PC-9 (cell line): ENCODE data around the gene SLC35B3. TPM values are rescaled to one million over a fixed set of nuclear protein-coding genes. Genes with fewer than 3 reads are reported as not detected.
"Not testable (repeated sequence)": the region's sequence is repeated elsewhere in the genome, so short reads cannot be mapped to it uniquely, and the experiment has no call there.

ENCODE experiments used
- BruUV-seq: library from RNA; stranded (reverse); fragments of 400-500 nt; replicated peaks from 2 replicates; lab custom pipeline; 2021; lab: Mats Ljungman, UMichigan
- CTCF ChIA-PET: fragments of 300-600 bp; sonication (Branson Sonifier 250); formaldehyde crosslinking; loops from one replicate; lab custom pipeline; 2022; ENCODE audit warnings: antibody characterized with exemption; lab: Charles Lee
- POLR2A ChIA-PET: fragments of 300-600 bp; sonication (Branson Sonifier 250); formaldehyde crosslinking; loops from one replicate; lab custom pipeline; 2022; ENCODE audit warnings: antibody characterized with exemption; ENCODE audit not compliant: unreplicated experiment; lab: Charles Lee
- DNase-seq, 2 experiments: peaks; one replicate each; pipeline versions ENCODE4 v3.0.0 to v3.0.0-alpha.2; 2015 to 2022; ENCODE audit warnings: mixed read lengths in 1 of 2
- H2AFZ ChIP-seq: fragments of 200-600 bp; sonication (generic); 2 replicates; pipeline ENCODE4 v1.8.1; 2017; ENCODE audit warnings: antibody characterized with exemption
- H3F3A ChIP-seq: fragments of 200-600 bp; sonication (generic); 2 replicates; pipeline ENCODE4 v1.8.1; 2017; ENCODE audit warnings: antibody characterized with exemption, mild to moderate bottlenecking, low read depth; ENCODE audit not compliant: insufficient read depth
- H3K27ac ChIP-seq: fragments of 200-600 bp; sonication (generic); 2 replicates; pipeline ENCODE4 v1.6.1; 2016; ENCODE audit warnings: mixed run types
- H3K27me3 ChIP-seq: fragments of 200-600 bp; sonication (generic); 2 replicates; pipeline ENCODE4 v1.6.1; 2016; ENCODE audit warnings: low read depth, mixed run types; ENCODE audit not compliant: insufficient read depth
- H3K36me3 ChIP-seq: fragments of 200-600 bp; sonication (generic); 2 replicates; pipeline ENCODE4 v1.6.1; 2016; ENCODE audit warnings: low read depth, mixed run types
- H3K4me1 ChIP-seq: fragments of 200-600 bp; sonication (generic); replicated peaks from 2 replicates; pipeline ENCODE4 v1.6.1; 2016; ENCODE audit warnings: mixed run types; ENCODE audit not compliant: insufficient read depth
- H3K4me2 ChIP-seq: fragments of 200-600 bp; sonication (generic); 2 replicates; pipeline ENCODE4 v1.6.1; 2017; ENCODE audit warnings: mixed run types
- H3K4me3 ChIP-seq: fragments of 200-600 bp; sonication (generic); 2 replicates; pipeline ENCODE4 v1.6.1; 2016; ENCODE audit warnings: mixed run types
- H3K79me2 ChIP-seq: fragments of 200-600 bp; sonication (generic); 2 replicates; pipeline ENCODE4 v1.6.1; 2017; ENCODE audit warnings: low read depth, mixed run types
- H3K9me2 ChIP-seq: fragments of 200-600 bp; sonication (generic); 2 replicates; pipeline ENCODE4 v1.8.1; 2017; ENCODE audit warnings: mild to moderate bottlenecking; ENCODE audit not compliant: insufficient read depth
- H3K9me3 ChIP-seq: fragments of 200-600 bp; sonication (generic); 2 replicates; pipeline ENCODE4 v1.8.1; 2016; ENCODE audit warnings: low read depth; ENCODE audit not compliant: insufficient read depth
- H4K20me1 ChIP-seq: fragments of 200-600 bp; sonication (generic); 2 replicates; pipeline ENCODE4 v1.8.1; 2017; ENCODE audit not compliant: insufficient read depth
- EZH2 ChIP-seq: fragments of 200-600 bp; sonication (generic); IDR thresholded peaks from 2 replicates; pipeline ENCODE4 v1.8.0; 2017; ENCODE audit warnings: antibody characterized with exemption, low read depth
- intact Hi-C: fragments of 100-400 bp; cut with micrococcal nuclease; formaldehyde crosslinking; loops from one replicate; pipeline ENCODE4 v1.10.0; 2022; ENCODE audit not compliant: unreplicated experiment
- total RNA-seq: library from RNA; stranded (reverse); gene quantifications from 2 replicates; pipeline ENCODE4 v1.2.3, GENCODE V29; 2021
- TF ChIP-seq, protein P1 (sequence below): fragments of 200-600 bp; sonication (generic); conservative IDR thresholded peaks from 2 replicates; pipeline ENCODE4 v1.6.1; 2017; ENCODE audit warnings: mixed run types, antibody characterized with exemption, mild to moderate bottlenecking, moderate library complexity

SLC35B3 gene
- total RNA-seq, 1 experiment from 2014 or later = 16.7 TPM

DNA sequence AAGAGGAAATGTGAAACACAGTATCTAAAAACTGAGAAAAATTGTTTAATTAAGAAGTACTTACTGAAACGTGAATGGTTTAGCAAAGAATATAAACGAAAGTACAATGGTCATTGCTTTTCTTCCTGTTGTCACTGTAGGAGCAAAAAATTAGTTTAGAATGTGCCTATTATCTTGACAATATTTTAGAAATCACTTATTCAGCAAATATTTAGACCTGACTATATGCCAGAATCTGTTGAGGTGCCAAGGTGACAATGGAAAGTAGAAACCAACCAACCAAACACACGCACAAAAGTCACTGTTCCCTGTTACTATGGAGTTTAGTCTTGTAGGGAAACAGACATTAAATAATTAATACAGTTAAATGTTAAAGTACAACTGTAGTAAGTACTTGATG is 20.5 kb downstream of the SLC35B3 start:
- POLR2A ChIA-PET = no interaction called here
- no peak overlapping the region for H2AFZ ChIP-seq
- H3K4me1 ChIP-seq = no peaks in the 10 kb centered on the region
- H4K20me1 ChIP-seq = no peaks in the 10 kb centered on the region
- intact Hi-C loops = no loop called here
- H3K4me3 ChIP-seq = no peak overlapping the region
- no peaks in the 10 kb centered on the region for H3K9me2 ChIP-seq
- H3K27me3 ChIP-seq = no peaks in the 10 kb centered on the region
- DNase-seq = no peak
- H3K9me3 ChIP-seq = no peaks in the 10 kb centered on the region
- no peaks in the 10 kb centered on the region for H3F3A ChIP-seq
- CTCF ChIA-PET = no interaction called here
- no peak overlapping the region for H3K27ac ChIP-seq
- no peak for TF ChIP-seq EZH2
- TF ChIP-seq, protein P1, sequence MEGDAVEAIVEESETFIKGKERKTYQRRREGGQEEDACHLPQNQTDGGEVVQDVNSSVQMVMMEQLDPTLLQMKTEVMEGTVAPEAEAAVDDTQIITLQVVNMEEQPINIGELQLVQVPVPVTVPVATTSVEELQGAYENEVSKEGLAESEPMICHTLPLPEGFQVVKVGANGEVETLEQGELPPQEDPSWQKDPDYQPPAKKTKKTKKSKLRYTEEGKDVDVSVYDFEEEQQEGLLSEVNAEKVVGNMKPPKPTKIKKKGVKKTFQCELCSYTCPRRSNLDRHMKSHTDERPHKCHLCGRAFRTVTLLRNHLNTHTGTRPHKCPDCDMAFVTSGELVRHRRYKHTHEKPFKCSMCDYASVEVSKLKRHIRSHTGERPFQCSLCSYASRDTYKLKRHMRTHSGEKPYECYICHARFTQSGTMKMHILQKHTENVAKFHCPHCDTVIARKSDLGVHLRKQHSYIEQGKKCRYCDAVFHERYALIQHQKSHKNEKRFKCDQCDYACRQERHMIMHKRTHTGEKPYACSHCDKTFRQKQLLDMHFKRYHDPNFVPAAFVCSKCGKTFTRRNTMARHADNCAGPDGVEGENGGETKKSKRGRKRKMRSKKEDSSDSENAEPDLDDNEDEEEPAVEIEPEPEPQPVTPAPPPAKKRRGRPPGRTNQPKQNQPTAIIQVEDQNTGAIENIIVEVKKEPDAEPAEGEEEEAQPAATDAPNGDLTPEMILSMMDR = no peak
- no peaks in the 10 kb centered on the region for H3K36me3 ChIP-seq
- no TSS peak for BruUV-seq
- H3K4me2 ChIP-seq = no peak overlapping the region
- no peaks in the 10 kb centered on the region for H3K79me2 ChIP-seq

DNA sequence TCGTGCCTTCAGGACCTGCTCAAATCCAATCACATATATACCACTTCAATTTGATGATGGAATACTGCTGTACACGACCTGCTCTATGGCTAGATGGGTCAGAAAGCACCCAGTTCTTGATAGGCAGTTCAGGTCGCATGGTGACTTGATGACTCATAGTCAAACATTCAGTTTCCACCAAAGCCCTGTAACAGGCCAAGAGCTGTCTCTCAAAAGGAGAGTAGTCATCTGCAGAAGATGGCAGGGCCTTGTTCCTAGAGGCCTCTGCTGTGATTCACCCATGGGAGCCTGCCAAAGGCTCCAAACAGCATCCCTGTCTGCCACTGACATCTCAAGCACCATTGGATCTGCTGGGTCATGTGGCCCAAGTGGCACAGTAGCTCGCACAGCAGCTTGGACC is 29.4 kb downstream of the SLC35B3 start:
- not testable (repeated sequence) for H3K36me3 ChIP-seq, DNase-seq

DNA sequence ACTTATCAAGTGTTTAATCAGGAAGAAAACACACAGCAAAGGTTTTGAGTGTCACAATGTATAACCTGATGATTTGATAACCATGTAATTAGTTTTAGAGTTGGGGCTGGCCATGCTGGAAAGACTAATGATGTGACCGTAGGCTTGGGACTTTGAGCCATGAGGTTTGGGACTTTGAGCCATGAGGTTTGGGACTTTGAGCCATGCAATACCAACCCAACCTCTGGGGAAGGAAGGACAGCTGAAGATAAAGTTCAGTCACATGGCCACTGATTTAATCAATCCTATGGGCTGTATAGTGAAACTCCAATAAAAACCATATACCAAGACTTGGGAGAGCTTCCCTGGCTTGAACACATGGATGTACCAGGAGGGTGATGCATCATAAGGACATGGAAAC is 32.8 kb downstream of the SLC35B3 start:
- no TSS peak for BruUV-seq
- no peak overlapping the region for H3K4me2 ChIP-seq
- POLR2A ChIA-PET = no interaction called here
- H3K9me2 ChIP-seq = no peaks in the 10 kb centered on the region
- H3K36me3 ChIP-seq = no peaks in the 10 kb centered on the region
- TF ChIP-seq, protein P1 = no peak
- no peaks in the 10 kb centered on the region for H3K4me1 ChIP-seq
- H3K27me3 ChIP-seq = no peaks in the 10 kb centered on the region
- no peaks in the 10 kb centered on the region for H4K20me1 ChIP-seq
- intact Hi-C loops = no loop called here
- no peak for DNase-seq
- H3K27ac ChIP-seq = no peak overlapping the region
- H3F3A ChIP-seq = no peaks in the 10 kb centered on the region
- no peaks in the 10 kb centered on the region for H3K79me2 ChIP-seq
- H3K9me3 ChIP-seq = no peaks in the 10 kb centered on the region
- CTCF ChIA-PET = no interaction called here
- H2AFZ ChIP-seq = no peak overlapping the region
- no peak overlapping the region for H3K4me3 ChIP-seq

More for the DNA sequence above, 29.4 kb downstream of the SLC35B3 start:
- H3K27me3 ChIP-seq, H3K4me2 ChIP-seq, H3K4me3 ChIP-seq, BruUV-seq, H4K20me1 ChIP-seq, H3K27ac ChIP-seq, H2AFZ ChIP-seq, H3K79me2 ChIP-seq, H3K9me2 ChIP-seq, H3F3A ChIP-seq, H3K9me3 ChIP-seq, H3K4me1 ChIP-seq, POLR2A ChIA-PET, intact Hi-C loops: not testable (repeated sequence)
- CTCF ChIA-PET = interaction anchor here (0.6 kb wide), 1 partner anchor 387 kb away, joined by 9 read pairs; no protein-coding TSS in a partner anchor

DNA sequence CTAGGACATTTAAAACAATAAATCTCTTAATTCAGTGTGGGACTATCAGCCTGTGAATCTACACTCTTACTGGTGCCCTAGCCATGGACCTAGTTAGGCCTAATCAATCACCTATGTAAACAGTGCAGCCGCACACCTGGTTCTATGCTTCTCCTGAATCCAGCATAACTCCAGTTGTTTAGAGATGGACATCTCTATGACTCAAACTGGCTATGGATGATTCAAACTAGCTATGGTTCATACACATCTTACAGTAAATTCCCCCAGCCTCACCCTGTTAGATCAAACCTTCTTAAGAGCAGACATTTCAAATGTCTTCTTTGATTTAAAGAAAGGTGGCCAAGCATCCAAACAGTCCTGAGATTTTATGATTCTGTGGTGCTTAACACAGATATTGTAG is 34.7 kb downstream of the SLC35B3 start:
- intact Hi-C loops = no loop called here
- Histone ChIP-seq H3K36me3 (no peaks in the 10 kb centered on the region), H3K9me2 (no peaks in the 10 kb centered on the region), H3K27ac (no peak overlapping the region), H3K4me2 (no peak overlapping the region), H3F3A (no peaks in the 10 kb centered on the region), H2AFZ (no peak overlapping the region), H3K79me2 (no peaks in the 10 kb centered on the region), H3K4me1 (no peaks in the 10 kb centered on the region), H4K20me1 (no peaks in the 10 kb centered on the region), H3K4me3 (no peak overlapping the region), H3K27me3 (no peaks in the 10 kb centered on the region), H3K9me3 (no peaks in the 10 kb centered on the region)
- TF ChIP-seq, protein P1 = no peak
- TF ChIP-seq EZH2 = no peak
- no TSS peak for BruUV-seq
- ChIA-PET CTCF (no interaction called here), POLR2A (no interaction called here)
- no peak for DNase-seq
